NOMO-1 (cell line): Measurements from ENCODE around the gene GON4L.
A peak's percentile ranks its signal among the peaks of the same experiment; 100 is the strongest.
"Not testable (repeated sequence)": the region's sequence is repeated elsewhere in the genome, so short reads cannot be mapped to it uniquely, and the experiment has no call there.

Source experiments
- DNase-seq, 2 experiments: peaks; one replicate each; lab custom pipeline; 2025; ENCODE audit not compliant: unreplicated experiment in 2 of 2; lab: John Stamatoyannopoulos, UW

GON4L gene

DNA sequence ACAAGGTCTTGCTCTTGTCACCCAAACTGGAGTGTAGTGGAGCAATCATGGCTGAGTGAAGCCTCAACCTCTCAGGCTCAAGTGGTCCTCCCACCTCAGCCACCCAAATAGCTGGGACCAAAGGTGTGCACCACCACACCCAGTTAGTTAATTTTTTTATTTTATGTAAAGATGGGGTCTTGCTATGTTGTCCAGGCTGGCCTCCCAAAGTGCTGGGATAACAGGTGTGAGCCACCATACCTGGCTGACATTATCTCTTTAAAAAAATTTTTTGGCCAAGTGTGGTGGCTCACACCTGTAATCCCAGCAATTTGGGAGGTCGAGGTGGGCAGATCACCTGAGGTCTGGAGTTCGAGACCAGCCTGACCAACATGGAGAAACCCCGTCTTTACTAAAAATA lies 98.0 kb downstream of the GON4L start:
- DNase-seq = not testable (repeated sequence)

- DNase-seq = not testable (repeated sequence)
Measured at GRCh38 chr1:155748141-155748540, 108.9 kb downstream of the GON4L start.

GRCh38 chr1:155747586-155747985 lies 109.4 kb downstream of the GON4L start:
- DNase-seq = not testable (repeated sequence)

DNA sequence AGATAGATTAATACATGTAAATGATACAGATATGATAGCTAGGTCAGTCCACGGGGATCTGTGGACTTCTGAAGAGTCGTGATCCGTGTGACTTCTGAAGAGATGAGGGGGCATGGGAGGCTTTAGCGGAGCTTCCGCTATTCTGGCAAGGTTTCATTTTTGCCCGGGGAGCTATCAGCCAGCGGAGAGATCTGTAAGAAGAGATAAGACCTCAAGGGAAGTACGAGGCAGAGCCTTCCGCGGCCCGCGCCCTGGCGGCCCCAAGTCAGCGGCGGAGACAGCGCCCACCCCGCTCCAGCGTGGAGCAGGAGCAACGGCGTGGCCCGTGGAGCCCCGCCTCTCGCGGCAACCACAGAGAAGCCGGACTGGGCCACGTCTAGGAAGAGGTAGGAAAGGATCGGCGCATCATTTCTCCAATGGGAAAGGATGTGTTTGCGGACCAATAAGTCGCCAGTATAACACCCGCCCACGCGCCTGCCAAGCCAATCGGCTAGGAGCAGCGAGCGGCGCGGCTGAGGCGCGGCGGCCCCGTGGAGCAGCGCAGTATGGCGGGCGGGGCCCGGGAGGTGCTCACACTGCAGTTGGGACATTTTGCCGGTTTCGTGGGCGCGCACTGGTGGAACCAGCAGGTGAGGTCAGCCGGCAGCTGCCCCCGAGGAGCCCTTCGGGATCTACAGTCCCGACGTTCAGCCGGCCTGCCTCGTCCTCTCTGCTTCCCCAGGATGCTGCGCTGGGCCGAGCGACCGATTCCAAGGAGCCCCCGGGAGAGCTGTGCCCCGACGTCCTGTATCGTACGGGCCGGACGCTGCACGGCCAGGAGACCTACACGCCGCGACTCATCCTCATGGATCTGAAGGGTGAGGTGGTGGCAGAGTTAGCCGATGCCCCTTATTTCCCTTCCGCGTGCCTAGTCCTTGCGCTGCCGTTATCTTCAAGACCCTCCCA lies 111.5 kb downstream of the GON4L start:
- peak; percentile 95 to 96 for DNase-seq

DNA sequence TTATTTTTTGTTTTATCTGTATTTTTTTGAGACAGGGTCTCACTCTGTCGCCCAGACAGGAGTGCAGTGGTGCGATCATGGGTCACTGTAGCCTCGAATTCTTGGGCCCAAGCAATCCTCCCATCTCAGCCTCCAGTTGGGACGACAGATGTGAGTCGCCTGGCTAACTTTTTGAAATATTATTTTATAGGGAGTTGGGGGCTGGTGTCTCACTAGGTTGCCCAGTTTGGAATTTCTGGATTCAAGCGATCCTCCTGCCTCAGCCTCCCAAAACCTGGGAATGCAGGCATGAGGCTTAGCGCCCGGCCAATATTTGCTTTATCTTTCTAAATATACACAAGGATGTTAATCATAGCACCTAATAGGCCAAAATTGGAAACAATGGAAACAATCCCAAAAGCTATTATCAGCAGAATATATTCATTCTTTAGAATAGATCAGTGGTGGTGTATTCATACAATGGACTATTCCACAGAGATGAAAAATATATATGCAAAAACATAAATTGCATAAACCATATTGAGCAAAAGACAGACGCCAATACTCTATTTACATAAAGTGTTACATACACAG lies 112.2 kb downstream of the GON4L start:
- no peak for DNase-seq

DNA sequence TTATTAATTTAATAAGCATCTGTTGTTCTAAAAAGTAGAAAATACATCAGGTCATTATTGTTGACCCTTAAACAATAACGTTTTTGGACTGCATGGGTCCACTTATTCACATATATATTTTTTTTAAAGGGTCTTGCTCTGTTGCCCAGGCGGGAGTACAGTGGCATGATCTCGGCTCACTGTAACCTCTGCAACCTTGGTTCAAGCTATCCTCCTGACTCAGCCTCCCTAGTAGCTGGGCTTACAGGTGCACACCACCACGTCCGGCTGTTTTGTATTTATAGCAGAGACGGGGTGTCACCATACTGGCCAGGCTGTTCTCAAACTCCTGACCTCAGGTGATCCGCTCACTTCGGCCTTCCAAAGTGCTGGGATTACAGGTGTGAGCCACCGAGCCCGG lies 115.1 kb downstream of the GON4L start:
- DNase-seq = no peak

- DNase-seq = no peak
Measured at GRCh38 chr1:155740995-155741394, 116.0 kb downstream of the GON4L start.

DNA sequence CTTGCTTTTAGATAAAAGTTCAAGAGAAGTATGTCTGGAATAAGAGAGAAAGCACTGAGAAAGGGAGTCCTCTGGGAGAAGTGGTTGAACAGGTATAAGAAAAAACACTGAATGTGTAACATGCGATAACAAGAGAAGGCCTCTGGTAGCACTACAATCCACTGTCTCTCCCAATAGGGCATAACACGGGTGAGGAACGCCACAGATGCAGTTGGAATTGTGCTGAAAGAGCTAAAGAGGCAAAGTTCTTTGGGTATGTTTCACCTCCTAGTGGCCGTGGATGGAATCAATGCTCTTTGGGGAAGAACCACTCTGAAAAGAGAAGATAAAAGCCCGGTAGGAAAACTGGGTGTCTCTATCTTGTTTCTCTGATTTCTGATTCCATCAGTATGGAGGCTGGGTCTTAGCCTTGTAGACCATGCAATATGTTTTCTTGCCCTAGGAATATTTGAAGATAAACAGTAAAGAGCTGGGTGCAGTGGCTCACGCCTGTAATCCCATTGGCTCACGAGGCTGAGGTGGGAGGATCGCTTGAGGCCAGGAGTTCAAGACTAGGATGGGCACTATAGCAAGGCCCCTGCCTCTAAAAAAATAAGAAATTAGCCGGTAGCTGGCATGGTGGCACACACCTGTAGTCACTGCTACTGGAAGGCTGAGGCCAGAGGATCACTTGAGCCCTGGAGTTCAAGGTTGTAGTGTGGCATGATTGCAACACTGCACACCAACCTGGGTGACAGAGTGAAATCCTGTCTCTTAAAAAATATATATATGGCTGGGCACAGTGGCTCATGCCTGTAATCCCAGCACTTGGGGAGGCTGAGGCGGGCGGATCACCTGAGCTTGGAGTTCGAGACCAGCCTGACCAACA lies 127.7 kb downstream of the GON4L start:
- DNase-seq = no peak

GRCh38 chr1:155725142-155725541 lies 131.9 kb downstream of the GON4L start:
- no peak for DNase-seq

DNA sequence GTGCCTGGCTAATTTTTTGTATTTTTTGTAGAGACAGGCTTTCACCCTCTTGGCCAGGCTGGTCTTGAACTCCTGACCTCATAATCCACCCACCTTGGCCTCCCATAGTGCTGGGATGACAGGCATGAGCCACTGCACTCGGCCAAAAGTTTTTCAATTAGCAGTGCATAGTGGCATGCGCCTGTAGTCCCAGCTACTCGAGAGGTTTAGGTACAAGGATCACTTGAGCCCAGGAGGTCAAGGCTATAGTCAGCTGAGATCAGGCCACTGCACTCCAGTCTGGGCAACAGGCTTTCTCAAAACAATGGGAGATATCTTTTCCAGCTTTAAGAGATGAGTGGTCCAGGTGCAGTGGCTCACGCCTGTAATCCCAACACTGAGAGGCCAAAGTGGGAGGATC lies 137.3 kb downstream of the GON4L start:
- no peak for DNase-seq

GRCh38 chr1:155718524-155719115 lies 138.4 kb downstream of the GON4L start:
- not testable (repeated sequence) for DNase-seq

DNA sequence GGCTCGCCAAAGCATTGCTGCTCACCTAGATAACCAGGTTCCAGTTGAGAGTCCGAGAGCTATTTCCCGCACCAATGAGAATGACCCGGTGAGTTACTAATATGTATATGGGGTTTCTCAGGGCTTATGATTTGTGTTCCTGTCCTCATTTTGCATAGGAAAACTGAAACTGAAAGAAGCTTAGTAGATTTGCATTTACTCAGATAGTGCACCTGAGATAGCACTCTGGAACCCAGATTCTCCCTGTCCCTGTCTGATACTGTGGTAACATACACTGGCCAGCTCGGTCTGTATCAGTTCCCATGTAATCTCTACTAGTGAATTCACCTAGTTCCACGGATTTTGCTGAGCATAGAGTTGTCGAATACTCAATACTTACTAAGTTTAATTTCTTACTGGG lies 140.0 kb downstream of the GON4L start:
- DNase-seq = no peak

GRCh38 chr1:155715777-155716176 lies 141.2 kb downstream of the GON4L start:
- DNase-seq = no peak

GRCh38 chr1:155715056-155715455 lies 142.0 kb downstream of the GON4L start:
- not testable (repeated sequence) for DNase-seq

GRCh38 chr1:155713075-155713474 lies 143.9 kb downstream of the GON4L start:
- no peak for DNase-seq

- DNase-seq = not testable (repeated sequence)
Measured at GRCh38 chr1:155712636-155713035, 144.4 kb downstream of the GON4L start.

- DNase-seq = not testable (repeated sequence)
Measured at GRCh38 chr1:155711457-155711856, 145.6 kb downstream of the GON4L start.

DNA sequence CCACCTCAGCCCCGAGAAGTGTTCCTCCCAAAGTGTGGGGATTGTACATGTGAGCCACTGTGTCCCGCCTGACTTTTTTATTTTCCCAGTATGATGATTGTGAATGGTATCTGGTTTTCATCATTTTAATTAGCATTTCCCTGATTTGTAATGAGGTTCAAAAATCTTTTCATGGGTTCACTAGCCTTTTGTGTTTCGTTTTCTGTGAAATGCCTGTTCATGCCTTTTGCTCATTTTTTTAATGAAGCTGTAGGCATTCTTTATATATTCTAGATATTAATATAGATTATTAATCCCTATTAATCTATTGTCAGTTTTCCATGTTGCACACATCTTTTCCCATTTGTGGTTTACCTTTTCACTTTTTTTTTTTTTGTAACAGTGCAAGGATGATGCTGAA lies 147.6 kb downstream of the GON4L start:
- DNase-seq = no peak

- no peak for DNase-seq
Measured at GRCh38 chr1:155706139-155706538, 150.9 kb downstream of the GON4L start.

DNA sequence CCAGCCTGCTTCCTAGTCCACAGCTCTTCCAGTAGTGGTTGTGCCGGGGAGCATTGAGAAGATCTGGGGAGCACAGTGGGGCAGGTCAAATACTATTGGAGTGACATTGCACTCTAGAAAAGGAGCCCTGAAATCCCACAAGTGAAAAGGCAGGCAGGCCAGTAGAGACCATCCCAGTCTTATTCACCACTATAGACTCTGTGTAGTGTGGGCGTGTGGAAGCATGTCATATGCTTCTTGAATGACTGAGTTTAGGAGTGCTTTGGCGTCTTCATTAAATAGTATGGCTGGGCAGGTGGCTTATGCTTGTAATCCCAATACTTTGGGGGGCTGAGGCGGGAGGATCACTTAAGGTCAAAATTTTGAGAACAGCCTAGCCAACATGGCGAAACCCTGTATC lies 152.6 kb downstream of the GON4L start:
- DNase-seq = not testable (repeated sequence)

DNA sequence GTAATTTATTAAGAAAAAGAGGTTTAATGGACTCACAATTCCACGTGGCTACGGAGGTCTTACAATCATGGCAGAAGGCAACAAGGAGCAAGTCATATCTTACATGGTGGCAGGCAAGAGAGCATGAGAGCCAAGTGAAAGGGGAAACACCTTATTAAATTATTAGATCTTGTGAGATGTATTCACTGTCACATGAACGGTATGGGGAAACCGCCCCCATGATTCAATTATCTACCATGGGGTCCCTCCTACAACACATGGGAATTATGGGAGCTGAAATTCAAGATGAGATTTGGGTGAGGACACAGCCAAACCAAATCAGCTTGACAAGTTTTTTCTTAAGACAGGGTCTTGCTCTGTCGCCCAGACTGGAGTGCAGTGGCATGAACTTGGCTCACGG lies 153.8 kb downstream of the GON4L start:
- DNase-seq = no peak
